Mesendoderm (in vitro differentiated cells): Measurements from ENCODE around the gene MGAM2. TPM values are rescaled to one million over a fixed set of nuclear protein-coding genes. Genes with fewer than 3 reads are reported as not detected.

Experiments
- DNase-seq: peaks from one replicate; pipeline ENCODE4 v3.0.0; 2013
- H2AK5ac ChIP-seq: 2 replicates; pipeline ENCODE4 v1.6.1; 2013; ENCODE audit warnings: low read length, inconsistent platforms
- H2BK120ac ChIP-seq: 2 replicates; pipeline ENCODE4 v1.6.1; 2013; ENCODE audit warnings: low read depth, mild to moderate bottlenecking, low read length, moderate library complexity, mixed read lengths
- H2BK15ac ChIP-seq: replicated peaks from 2 replicates; pipeline ENCODE4 v1.6.1; 2013; ENCODE audit warnings: low read depth, mild to moderate bottlenecking, moderate library complexity
- H2BK5ac ChIP-seq: 2 replicates; pipeline ENCODE4 v1.6.1; 2013; ENCODE audit warnings: low read length, inconsistent platforms
- H3K18ac ChIP-seq: 2 replicates; pipeline ENCODE4 v1.6.1; 2013; ENCODE audit warnings: mild to moderate bottlenecking, low read length, mixed read lengths
- H3K23ac ChIP-seq: one replicate; pipeline ENCODE4 v1.6.1; 2013; ENCODE audit warnings: low read length
- H3K27ac ChIP-seq: 2 replicates; pipeline ENCODE4 v1.5.1; 2013; ENCODE audit warnings: low read depth, mild to moderate bottlenecking, inconsistent platforms, low read length, moderate library complexity
- H3K27me3 ChIP-seq: 2 replicates; pipeline ENCODE4 v1.6.1; 2013; ENCODE audit warnings: low read length, control low read depth, mild to moderate bottlenecking, inconsistent platforms; ENCODE audit not compliant: insufficient read depth, poor library complexity
- H3K36me3 ChIP-seq: 2 replicates; pipeline ENCODE4 v1.6.1; 2013; ENCODE audit warnings: low read length, inconsistent platforms; ENCODE audit not compliant: control insufficient read depth, insufficient read depth
- H3K4ac ChIP-seq: one replicate; pipeline ENCODE4 v1.6.1; 2013; ENCODE audit warnings: low read depth, mild to moderate bottlenecking, low read length, moderate library complexity
- H3K4me1 ChIP-seq: 2 replicates; pipeline ENCODE4 v1.6.1; 2013; ENCODE audit warnings: low read depth, low read length, inconsistent platforms; ENCODE audit not compliant: control insufficient read depth
- H3K4me2 ChIP-seq: 2 replicates; pipeline ENCODE4 v1.6.1; 2013; ENCODE audit warnings: low read length
- H3K4me3 ChIP-seq: 2 replicates; pipeline ENCODE4 v1.5.1; 2013; ENCODE audit warnings: mild to moderate bottlenecking, low read length
- H3K56ac ChIP-seq: one replicate; pipeline ENCODE4 v1.6.1; 2013; ENCODE audit warnings: low read length
- H3K79me1 ChIP-seq: 2 replicates; pipeline ENCODE4 v1.6.1; 2013; ENCODE audit warnings: low read length, inconsistent platforms
- H3K79me2 ChIP-seq: 2 replicates; pipeline ENCODE4 v1.6.1; 2013; ENCODE audit warnings: mild to moderate bottlenecking, low read length; ENCODE audit not compliant: control insufficient read depth, insufficient read depth
- H3K9ac ChIP-seq: 2 replicates; pipeline ENCODE4 v1.6.1; 2013; ENCODE audit warnings: low read length, inconsistent platforms
- H4K5ac ChIP-seq: one replicate; pipeline ENCODE4 v1.6.1; 2013; ENCODE audit warnings: low read length
- H4K8ac ChIP-seq: one replicate; pipeline ENCODE4 v1.6.1; 2013; ENCODE audit warnings: low read depth, mild to moderate bottlenecking, control low read depth, low read length, moderate library complexity
- WGBS: extraction: QIAGEN DNeasy Blood & Tissue Kit; methylation state at CpG from one replicate; pipeline ENCODE4 v1.1.7; 2013; ENCODE audit warnings: low lambda C conversion rate, missing lambda C conversion rate; ENCODE audit not compliant: insufficient coverage; ENCODE audit errors: extremely low coverage; 5-methylcytosine and 5-hydroxymethylcytosine counted together
- polyA plus RNA-seq, 2 experiments: library from polyadenylated mRNA; stranded (reverse); fragments of 200-250 nt; gene quantifications; one replicate each; pipeline ENCODE4 v1.2.3, GENCODE V29; 2013

The MGAM2 gene
- 0.01 TPM for polyA plus RNA-seq (2013, experiment 1 of 2)
- 0.01 TPM for polyA plus RNA-seq (2013, experiment 2 of 2)

DNA sequence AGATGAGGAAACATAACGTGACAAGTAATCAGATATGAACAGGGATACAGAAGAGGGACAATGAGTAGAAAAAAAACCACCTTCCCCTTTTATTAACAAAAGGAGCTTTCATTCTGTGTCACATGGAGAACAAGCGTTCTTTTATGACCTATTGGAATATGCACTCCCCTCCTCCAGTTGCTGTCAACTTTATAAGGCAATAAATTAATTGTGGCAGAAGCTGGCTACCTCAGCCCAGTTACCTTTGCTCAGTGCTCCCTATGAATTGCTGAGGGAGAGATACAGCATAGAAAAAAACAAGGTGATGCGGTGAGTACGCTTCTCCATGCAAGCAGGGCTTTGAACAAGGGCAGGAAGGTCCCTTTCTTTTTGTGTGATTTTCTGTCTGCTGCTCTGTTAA lies at the start of gene MGAM2:
TSS of gene MGAM2 (plus strand) at position 220 of the 400 bp plus-strand sequence. CDS start 5,156 bp downstream, outside the sequence.
- Histone ChIP-seq H3K4me3 (no peak within 1 kb of the TSS), H2BK120ac (no peak within 1 kb of the TSS), H4K8ac (no peak within 1 kb of the TSS), H3K79me1 (no peaks in the 10 kb centered on the region), H2BK15ac (no peak within 1 kb of the TSS), H3K36me3 (no peaks in the 10 kb centered on the region), H3K4me2 (no peak within 1 kb of the TSS), H4K5ac (no peak within 1 kb of the TSS), H3K23ac (no peak within 1 kb of the TSS), H2BK5ac (no peak within 1 kb of the TSS), H2AK5ac (no peak within 1 kb of the TSS), H3K27me3 (no peaks in the 10 kb centered on the region), H3K79me2 (no peaks in the 10 kb centered on the region), H3K27ac (no peak within 1 kb of the TSS), H3K18ac (no peak within 1 kb of the TSS), H3K9ac (no peak within 1 kb of the TSS), H3K56ac (peak within 1 kb of the TSS; percentile 25), H3K4me1 (no peaks in the 10 kb centered on the region), H3K4ac (no peak within 1 kb of the TSS)
- no CpG with 5 or more reads among the region's 4 CpGs for WGBS
- no peak for DNase-seq

DNA sequence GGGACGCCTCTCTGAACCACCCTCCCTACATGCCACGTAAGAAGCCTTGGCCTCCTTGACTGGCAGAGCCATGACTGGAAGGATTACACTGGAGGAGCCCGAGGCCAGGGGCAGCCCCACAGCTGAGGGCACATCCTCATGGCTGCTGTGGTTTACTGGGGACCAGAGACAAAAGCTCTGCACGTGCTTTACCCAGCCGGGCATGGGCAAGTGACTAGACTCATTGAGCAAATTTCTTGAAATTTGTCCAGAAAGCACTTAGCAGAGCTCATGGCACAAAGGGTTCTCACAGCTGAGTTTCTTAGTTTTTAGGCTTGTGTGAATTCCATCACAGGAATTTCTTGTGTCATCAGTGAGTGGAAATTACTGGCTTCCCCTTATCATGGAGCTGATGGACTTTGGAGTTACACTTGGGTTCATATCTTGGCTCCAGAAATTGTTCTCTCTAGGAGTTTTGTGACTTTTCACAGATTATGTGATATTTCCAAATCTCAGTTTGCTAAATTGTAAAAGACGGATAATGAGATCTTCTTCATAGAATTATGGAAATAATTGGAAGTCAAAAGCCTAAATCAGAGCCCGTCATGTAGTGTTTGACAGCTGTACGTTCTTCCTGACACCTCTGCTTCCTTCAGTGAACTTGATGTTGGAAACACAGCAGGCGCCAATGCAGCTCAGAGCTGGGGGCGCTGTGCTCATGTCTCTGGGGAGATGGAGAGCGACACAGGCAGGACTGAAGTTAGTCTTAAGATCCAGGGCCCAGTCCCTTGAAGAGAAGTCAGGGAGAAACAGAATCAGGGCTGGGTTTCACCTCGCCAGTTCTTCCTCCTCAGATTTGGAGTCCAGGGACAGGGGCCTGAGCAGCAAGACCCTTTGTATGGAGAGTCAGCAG lies 47.7 kb upstream of the MGAM2 start:
- Histone ChIP-seq H3K4me1 (no peaks in the 10 kb centered on the region), H4K5ac (no peak overlapping the region), H3K4me3 (no peak overlapping the region), H2BK120ac (no peak overlapping the region), H3K36me3 (no peaks in the 10 kb centered on the region), H2AK5ac (no peak overlapping the region), H3K18ac (no peak overlapping the region), H3K4ac (no peak overlapping the region), H3K4me2 (no peak overlapping the region), H2BK5ac (no peak overlapping the region), H4K8ac (no peak overlapping the region), H3K9ac (no peak overlapping the region), H2BK15ac (no peak overlapping the region), H3K56ac (no peak overlapping the region), H3K23ac (no peak overlapping the region), H3K79me2 (no peaks in the 10 kb centered on the region), H3K27me3 (no peaks in the 10 kb centered on the region), H3K79me1 (no peaks in the 10 kb centered on the region), H3K27ac (no peak overlapping the region)
- no CpG with 5 or more reads among the region's 12 CpGs for WGBS
- no peak for DNase-seq

GRCh38 chr7:142066536-142066935 lies 45.0 kb upstream of the MGAM2 start:
- H3K18ac ChIP-seq: no peak overlapping the region
- no peak overlapping the region for H3K27ac ChIP-seq
- H3K36me3 ChIP-seq: no peaks in the 10 kb centered on the region
- no peaks in the 10 kb centered on the region for H3K4me1 ChIP-seq
- H3K4me3 ChIP-seq: no peak overlapping the region
- no peaks in the 10 kb centered on the region for H3K79me2 ChIP-seq
- H3K9ac ChIP-seq: no peak overlapping the region
- H2BK15ac ChIP-seq: no peak overlapping the region
- no peak overlapping the region for H3K4ac ChIP-seq
- H4K8ac ChIP-seq: no peak overlapping the region
- no peak overlapping the region for H3K56ac ChIP-seq
- H3K4me2 ChIP-seq: no peak overlapping the region
- WGBS: no CpG with 5 or more reads among the region's 8 CpGs
- DNase-seq: no peak
- H3K79me1 ChIP-seq: no peaks in the 10 kb centered on the region
- H3K23ac ChIP-seq: no peak overlapping the region
- H2BK5ac ChIP-seq: no peak overlapping the region
- H3K27me3 ChIP-seq: no peaks in the 10 kb centered on the region
- H2AK5ac ChIP-seq: no peak overlapping the region
- H4K5ac ChIP-seq: no peak overlapping the region
- no peak overlapping the region for H2BK120ac ChIP-seq

DNA sequence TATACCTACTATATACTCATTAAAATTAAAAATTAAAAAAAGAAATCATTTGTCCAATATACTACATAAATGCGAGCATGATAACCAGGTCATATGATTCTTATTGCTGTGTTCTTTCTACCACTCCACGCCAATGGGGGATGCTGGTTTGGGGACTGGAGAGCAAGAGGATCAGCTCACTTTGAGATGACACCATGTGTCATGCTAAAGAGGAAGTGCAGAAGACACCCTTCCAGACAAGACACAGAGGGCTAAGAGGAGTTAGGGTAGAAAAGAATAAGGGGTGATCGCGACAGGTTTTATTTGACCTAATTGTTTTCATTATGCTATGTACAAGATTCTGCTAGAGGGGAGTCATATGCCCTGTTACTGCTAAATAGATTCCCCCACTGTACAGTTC lies 33.8 kb upstream of the MGAM2 start:
- Histone ChIP-seq H4K8ac (no peak overlapping the region), H2BK5ac (no peak overlapping the region), H3K4me2 (no peak overlapping the region), H4K5ac (no peak overlapping the region), H3K79me2 (no peaks in the 10 kb centered on the region), H3K56ac (no peak overlapping the region), H3K18ac (no peak overlapping the region), H2BK15ac (no peak overlapping the region), H3K23ac (no peak overlapping the region), H3K79me1 (no peaks in the 10 kb centered on the region), H3K27ac (no peak overlapping the region), H2BK120ac (no peak overlapping the region), H2AK5ac (no peak overlapping the region), H3K9ac (no peak overlapping the region), H3K36me3 (no peaks in the 10 kb centered on the region), H3K27me3 (no peaks in the 10 kb centered on the region), H3K4me1 (no peaks in the 10 kb centered on the region), H3K4ac (no peak overlapping the region), H3K4me3 (no peak overlapping the region)
- WGBS: no CpG with 5 or more reads among the region's 4 CpGs
- no peak for DNase-seq

DNA sequence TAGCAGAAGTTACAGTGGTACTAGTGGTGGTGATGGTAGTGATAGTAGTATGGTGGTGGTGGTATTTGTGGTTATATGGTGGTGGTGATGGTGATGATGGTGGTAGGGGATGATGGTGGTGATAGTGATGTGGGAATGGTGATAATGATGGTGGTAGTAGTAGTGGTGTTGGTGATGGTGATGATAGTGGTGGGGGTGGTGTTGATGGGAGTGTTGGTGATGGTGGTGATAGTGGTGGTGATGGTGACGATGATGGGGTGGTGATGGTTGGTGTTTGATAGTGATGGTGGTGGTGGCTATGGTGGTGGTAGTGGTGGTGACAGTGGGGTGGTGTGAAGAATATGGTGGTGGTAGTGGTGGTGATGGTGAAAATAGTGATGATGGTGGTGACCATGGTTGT lies 27.9 kb upstream of the MGAM2 start:
- no peaks in the 10 kb centered on the region for H3K27me3 ChIP-seq
- no peak overlapping the region for H3K4me3 ChIP-seq
- WGBS: no CpG with 5 or more reads among the region's 1 CpG
- H3K23ac ChIP-seq: no peak overlapping the region
- H3K4ac ChIP-seq: no peak overlapping the region
- no peaks in the 10 kb centered on the region for H3K4me1 ChIP-seq
- no peak overlapping the region for H3K56ac ChIP-seq
- no peak overlapping the region for H2AK5ac ChIP-seq
- no peaks in the 10 kb centered on the region for H3K79me2 ChIP-seq
- no peak overlapping the region for H3K4me2 ChIP-seq
- no peak overlapping the region for H3K18ac ChIP-seq
- no peak overlapping the region for H3K27ac ChIP-seq
- H4K8ac ChIP-seq: no peak overlapping the region
- no peak for DNase-seq
- H2BK120ac ChIP-seq: no peak overlapping the region
- no peak overlapping the region for H3K9ac ChIP-seq
- no peaks in the 10 kb centered on the region for H3K36me3 ChIP-seq
- H4K5ac ChIP-seq: no peak overlapping the region
- no peak overlapping the region for H2BK5ac ChIP-seq
- no peaks in the 10 kb centered on the region for H3K79me1 ChIP-seq
- no peak overlapping the region for H2BK15ac ChIP-seq
